IPS-20b (cell line): ENCODE data around the gene UNC93B1.
"Not testable (repeated sequence)": the region's sequence is repeated elsewhere in the genome, so short reads cannot be mapped to it uniquely, and the experiment has no call there.

Experiments
- H3K27ac ChIP-seq: one replicate; pipeline ENCODE4 v1.5.1; 2013; ENCODE audit warnings: low read length
- H3K27me3 ChIP-seq: 2 replicates; pipeline ENCODE4 v1.6.1; 2013; ENCODE audit warnings: mild to moderate bottlenecking, low read length, inconsistent platforms; ENCODE audit not compliant: insufficient read depth
- H3K36me3 ChIP-seq: 2 replicates; pipeline ENCODE4 v1.6.1; 2013; ENCODE audit warnings: low read depth, mild to moderate bottlenecking, inconsistent platforms, low read length, moderate library complexity; ENCODE audit not compliant: insufficient read depth
- H3K4me1 ChIP-seq: 2 replicates; pipeline ENCODE4 v1.6.1; 2013; ENCODE audit warnings: mild to moderate bottlenecking, control low read depth, inconsistent platforms, low read length, moderate library complexity; ENCODE audit not compliant: insufficient read depth
- H3K4me3 ChIP-seq: 2 replicates; pipeline ENCODE4 v1.5.1; 2013; ENCODE audit warnings: mild to moderate bottlenecking, low read length, inconsistent platforms
- H3K9ac ChIP-seq: 2 replicates; pipeline ENCODE4 v1.6.1; 2013; ENCODE audit warnings: low read depth, mild to moderate bottlenecking, inconsistent platforms, low read length, moderate library complexity
- H3K9me3 ChIP-seq: 2 replicates; pipeline ENCODE4 v1.6.1; 2013; ENCODE audit warnings: mild to moderate bottlenecking, low read depth, low read length, inconsistent platforms; ENCODE audit not compliant: insufficient read depth

The UNC93B1 gene

DNA sequence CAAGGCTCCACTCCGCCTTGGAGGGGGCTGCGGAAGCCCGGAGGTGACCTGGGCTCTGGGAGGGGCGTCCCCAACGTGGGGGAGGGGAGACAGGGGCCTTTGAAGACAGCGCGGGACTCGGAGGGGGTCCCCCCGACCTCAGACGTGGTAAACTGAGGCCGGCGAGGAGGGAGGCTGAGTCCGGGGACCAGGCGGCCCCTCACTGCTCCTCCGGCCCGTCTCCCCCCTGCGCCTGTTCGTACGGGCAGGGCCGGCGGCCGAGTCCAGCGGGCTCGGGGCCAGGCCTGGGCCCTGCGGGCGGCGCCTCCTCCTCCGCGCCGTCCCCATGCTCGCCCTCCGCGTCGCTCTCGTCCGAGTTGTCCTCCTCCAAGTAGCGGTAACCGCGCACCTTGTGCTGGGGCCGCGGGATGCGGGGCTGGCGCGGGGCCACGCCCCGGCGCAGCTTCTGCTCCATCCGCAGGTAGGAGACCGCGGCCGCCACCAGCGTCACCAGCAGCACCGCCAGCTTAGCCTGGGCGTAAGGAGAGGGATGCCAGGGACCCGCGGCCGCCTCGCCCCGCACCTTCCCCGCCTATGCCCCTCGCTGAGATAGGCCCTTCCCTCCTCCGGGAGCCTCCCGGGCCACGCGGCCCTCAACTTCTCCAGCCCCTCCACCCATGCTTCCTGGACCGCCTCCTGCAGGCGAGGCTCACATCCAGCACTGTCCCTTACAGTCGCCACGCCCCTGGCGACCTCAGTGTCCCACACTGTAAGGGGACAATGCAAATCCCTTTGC, 12.4 kb downstream of the UNC93B1 start:
- not testable (repeated sequence) for H3K27me3 ChIP-seq, H3K9me3 ChIP-seq, H3K27ac ChIP-seq, H3K4me1 ChIP-seq, H3K36me3 ChIP-seq
- peak overlapping the region; percentile 48; the same call in 1 of the 2 replicates for H3K9ac ChIP-seq
- H3K4me3 ChIP-seq: peak overlapping the region; percentile 65; the same call in 1 of the 2 replicates

DNA sequence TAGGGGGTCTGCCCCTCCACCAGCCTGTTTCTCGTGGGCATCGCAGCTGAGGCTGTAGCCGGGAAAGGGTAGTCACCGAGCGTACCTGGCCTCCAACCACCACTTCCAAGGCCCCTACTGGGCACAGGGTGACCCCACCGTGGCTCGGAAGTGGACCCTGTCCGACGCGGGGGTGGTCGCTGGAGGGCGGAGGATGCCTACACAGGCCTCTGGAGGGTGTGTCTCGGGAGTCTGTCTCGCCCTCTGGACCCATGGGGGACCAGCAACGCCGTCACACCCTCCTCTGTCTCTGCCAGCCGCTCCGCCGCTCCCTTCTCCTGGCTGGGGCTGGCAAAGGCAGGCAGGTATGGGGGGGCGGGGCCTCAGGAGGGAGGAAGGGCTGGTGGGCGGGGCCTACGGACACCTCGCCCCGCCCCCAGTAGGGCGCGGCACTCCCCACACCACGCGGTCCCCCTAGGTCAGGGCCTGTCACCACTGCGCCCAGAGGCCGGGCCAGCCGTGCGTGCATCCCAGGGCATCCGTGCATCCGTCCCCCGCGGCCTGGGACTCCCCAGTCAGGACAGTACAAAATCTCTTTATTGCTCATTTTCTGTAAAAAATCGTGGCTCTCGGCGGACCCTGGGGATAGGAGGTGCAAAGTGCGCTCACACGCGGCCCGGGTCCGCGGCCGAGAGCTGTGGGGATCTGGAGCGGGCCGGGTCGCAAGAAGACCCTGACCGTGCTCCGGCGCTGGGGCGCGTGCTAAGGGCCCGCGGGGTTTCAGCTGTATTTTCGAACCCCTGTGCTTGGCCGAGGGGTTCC, 13.2 kb downstream of the UNC93B1 start:
- not testable (repeated sequence) for H3K36me3 ChIP-seq, H3K4me1 ChIP-seq, H3K27ac ChIP-seq, H3K27me3 ChIP-seq, H3K9me3 ChIP-seq
- peak overlapping the region; percentile 48; the same call in 1 of the 2 replicates for H3K9ac ChIP-seq
- peak overlapping the region; percentile 65; the same call in 1 of the 2 replicates for H3K4me3 ChIP-seq

DNA sequence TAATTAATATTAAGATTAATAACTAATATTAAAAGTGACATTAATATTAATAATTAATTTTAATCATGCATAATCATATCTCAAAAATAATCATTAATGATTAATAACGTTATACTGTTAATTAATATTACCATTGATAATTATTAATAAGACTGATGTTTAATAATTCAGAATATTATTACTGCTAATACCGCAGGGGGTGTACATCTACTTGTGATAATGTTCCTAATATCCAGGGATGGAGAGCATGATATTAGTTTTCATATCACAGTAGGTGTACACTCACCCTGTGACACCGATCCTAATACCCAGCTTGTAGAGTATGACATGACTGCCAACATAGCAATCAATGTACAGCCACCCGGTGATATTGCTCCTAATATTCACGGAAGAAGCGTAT, 18.6 kb downstream of the UNC93B1 start:
- not testable (repeated sequence) for H3K4me3 ChIP-seq, H3K4me1 ChIP-seq, H3K36me3 ChIP-seq, H3K9ac ChIP-seq, H3K27me3 ChIP-seq, H3K9me3 ChIP-seq, H3K27ac ChIP-seq

DNA sequence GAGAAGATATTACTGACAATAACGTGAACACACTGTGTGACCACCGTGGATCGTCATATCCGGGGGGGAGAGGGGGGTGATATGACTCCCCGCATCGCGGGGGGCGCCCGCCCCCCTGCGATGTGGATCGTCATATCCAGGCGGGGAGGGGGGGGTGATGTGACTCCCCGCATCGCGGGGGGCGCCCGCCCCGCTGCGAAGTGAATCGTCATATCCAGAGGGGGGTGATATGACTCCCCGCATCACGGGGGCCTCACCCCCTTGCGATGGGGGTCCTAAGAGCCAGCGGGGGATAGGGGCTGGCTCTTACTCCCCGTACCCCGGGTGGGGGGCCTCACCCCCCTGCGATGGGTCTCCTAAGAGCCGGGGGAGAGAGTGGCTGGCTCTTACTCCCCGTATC, 19.9 kb downstream of the UNC93B1 start:
- Histone ChIP-seq H3K9me3 (no peaks in the 10 kb centered on the region), H3K27ac (no peak overlapping the region), H3K4me3 (no peak overlapping the region), H3K36me3 (no peaks in the 10 kb centered on the region), H3K4me1 (peaks cover 3% of the 10 kb centered on the region; the same call in 1 of the 2 replicates), H3K27me3 (no peaks in the 10 kb centered on the region), H3K9ac (no peak overlapping the region)

DNA sequence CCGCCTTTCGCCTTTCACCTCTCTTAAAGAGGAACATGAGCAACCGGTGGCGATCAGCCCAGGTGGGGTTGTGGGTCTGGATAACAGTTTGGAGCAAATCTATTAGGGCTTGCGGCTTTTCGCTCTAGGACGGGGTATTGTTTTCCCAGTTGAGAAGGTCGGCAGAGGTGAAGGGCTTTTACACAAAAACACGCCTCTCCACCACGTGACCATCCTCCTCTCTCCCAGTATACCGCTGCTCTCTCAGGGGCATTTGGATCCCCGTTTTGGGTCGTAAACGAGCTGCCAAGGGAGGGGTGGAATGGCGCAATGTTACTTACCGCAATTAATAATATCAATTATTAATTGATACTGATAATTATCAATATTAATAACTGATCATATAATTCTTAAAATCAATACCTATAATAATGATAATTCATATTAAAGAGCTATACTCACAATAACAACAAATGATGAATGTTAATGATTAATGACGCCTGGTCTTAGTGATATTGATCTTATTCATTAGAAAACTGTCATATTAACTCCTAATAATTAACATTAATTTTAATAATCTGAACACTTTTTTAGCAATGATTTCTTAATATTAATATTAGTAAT, 21.5 kb downstream of the UNC93B1 start:
- H3K36me3 ChIP-seq, H3K27me3 ChIP-seq, H3K9ac ChIP-seq: not testable (repeated sequence)

DNA sequence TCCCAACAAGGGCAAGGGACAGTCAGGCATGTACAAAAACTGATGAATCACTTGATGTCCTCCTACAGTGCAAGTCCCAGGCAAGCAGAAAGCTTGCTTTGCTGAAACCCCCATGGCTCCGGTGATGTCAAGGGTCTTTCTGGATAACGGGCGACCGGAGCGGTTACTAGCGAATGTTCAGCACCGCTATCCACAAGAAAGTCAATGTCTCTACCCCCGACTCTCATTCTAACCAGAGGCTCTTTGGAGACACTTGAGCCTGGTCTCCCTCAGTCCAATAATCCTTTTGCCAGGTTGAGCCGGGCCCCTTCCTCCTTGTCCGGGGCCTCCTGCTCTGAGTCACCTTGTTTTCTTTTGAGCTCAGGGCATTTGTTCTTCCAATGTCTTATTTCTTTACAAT, 22.7 kb downstream of the UNC93B1 start:
- H3K4me3 ChIP-seq, H3K9me3 ChIP-seq, H3K27me3 ChIP-seq, H3K4me1 ChIP-seq, H3K36me3 ChIP-seq, H3K27ac ChIP-seq, H3K9ac ChIP-seq: not testable (repeated sequence)

More for the DNA sequence above, 21.5 kb downstream of the UNC93B1 start:
- not testable (repeated sequence) for H3K4me1 ChIP-seq, H3K9me3 ChIP-seq, H3K4me3 ChIP-seq, H3K27ac ChIP-seq

DNA sequence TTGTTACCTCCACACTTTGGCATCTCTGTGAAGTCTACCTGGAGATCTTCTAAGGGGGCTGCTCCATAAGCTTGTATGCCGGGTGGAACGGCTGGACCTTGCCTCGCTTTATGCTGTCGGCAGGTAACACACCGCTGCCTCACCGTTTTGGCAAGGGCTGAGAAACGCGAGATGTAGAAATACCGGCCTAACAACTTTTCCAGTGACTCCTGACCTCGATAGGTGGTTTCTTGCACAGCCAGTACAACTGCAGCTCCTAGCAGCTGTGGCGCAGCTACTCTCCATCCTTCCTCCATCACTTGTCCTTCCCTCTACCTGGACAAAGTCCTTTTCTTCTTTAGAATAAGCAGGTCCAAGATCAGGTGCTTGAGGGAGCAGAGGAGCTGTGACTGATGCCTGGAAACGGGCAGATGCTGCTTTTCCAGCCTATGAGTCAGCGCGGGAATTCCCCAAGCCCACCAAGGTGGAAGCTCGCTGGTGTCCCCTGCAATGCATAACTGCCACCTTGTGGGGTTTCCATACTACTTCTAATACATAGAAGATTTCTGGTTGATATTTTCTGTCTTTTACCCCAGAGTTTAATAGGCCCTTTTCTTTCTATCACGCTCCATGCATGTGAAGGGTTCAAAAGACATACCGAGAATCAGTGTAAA, 25.0 kb downstream of the UNC93B1 start:
- not testable (repeated sequence) for H3K27me3 ChIP-seq, H3K9me3 ChIP-seq, H3K36me3 ChIP-seq, H3K4me1 ChIP-seq, H3K27ac ChIP-seq, H3K4me3 ChIP-seq, H3K9ac ChIP-seq

DNA sequence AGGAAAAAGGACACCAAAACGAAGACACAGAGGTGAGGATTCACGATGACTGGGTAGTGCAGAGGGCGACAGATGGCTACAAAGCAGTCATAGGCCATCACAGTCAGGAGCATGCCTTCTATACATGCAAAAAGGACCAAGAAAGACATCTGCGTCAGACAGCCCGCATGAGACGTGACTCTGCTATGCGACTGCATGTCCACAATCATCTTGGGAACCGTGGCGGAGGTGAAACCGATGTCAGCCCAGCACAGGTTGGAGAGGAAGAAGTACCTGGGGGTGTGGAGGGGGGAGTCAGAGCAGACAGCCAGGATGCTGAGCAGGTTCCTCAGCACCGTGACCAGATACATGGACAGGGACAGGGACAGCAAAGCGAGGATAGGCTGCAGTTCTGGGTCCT, 29.2 kb downstream of the UNC93B1 start:
- not testable (repeated sequence) for H3K4me3 ChIP-seq, H3K4me1 ChIP-seq, H3K27ac ChIP-seq

DNA sequence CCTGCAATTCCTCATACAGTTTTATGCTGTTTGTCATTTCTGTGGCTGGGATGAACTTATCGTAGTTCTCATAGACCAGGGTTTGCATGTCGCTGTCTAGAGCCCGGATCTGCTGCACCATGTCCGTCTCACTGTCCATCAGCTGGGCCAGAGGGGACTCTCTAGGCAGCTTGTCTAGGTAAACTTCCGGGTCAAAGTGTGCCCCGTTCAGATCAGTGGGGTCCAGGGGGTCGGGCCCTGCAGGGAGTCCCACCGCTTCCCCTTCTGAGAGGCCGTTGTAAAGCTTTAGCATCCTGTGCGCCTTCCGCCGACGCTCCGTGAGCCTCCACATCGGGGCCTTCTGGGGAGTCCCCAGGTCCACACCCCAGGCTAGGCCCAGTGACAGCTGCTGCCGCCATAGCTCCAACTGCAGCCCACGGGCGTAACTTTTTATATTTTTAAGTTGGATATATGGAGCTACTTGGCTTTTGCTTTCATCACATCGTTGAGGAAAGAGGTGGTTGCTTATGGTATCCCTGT, 38.0 kb downstream of the UNC93B1 start:
- not testable (repeated sequence) for H3K4me1 ChIP-seq, H3K9me3 ChIP-seq, H3K27me3 ChIP-seq, H3K4me3 ChIP-seq, H3K9ac ChIP-seq, H3K27ac ChIP-seq, H3K36me3 ChIP-seq

More for the DNA sequence above, 29.2 kb downstream of the UNC93B1 start:
- not testable (repeated sequence) for H3K27me3 ChIP-seq, H3K9ac ChIP-seq, H3K9me3 ChIP-seq, H3K36me3 ChIP-seq

DNA sequence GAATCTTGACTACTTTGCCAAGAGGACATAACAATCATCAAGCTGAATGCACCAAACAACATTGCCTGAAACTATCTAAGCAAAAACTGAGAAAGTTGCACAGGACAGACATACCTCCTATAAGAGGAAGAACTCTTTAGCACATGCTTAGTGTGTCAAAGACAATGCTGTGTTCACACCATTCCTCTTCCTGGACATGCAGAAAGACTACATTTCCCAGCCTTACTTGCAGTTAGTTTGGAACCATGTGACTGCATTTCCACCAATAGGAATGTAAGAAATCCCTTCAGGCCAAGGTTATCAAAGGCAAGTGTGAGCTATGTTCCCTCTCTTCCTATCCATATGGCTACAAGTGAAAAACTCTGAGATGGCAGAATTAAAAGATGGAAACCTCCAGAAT, 39.2 kb downstream of the UNC93B1 start:
- not testable (repeated sequence) for H3K36me3 ChIP-seq, H3K9me3 ChIP-seq, H3K4me3 ChIP-seq, H3K4me1 ChIP-seq, H3K27ac ChIP-seq, H3K27me3 ChIP-seq, H3K9ac ChIP-seq

DNA sequence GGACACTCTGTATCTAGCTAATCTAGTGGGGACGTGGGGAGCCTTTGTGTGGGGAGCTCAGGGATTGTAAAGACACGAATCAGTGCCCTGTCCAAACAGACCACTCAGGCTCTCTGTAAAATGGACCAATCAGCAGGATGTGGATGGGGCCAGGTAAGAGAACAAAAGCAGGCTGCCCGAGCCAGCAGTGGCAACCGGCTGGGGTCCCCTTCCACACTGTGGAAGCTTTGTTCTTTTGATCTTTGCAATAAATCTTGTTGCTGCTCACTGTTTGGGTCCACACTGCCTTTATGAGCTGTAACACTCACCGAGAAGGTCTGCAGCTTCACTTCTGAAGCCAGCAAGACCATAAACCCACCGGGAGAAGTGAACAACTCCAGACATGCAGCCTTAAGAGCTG, 40.0 kb downstream of the UNC93B1 start:
- H3K9ac ChIP-seq, H3K27me3 ChIP-seq, H3K4me1 ChIP-seq, H3K36me3 ChIP-seq, H3K27ac ChIP-seq, H3K9me3 ChIP-seq, H3K4me3 ChIP-seq: not testable (repeated sequence)
